ENCODE results near the gene KRT5. TPM values are rescaled to one million over a fixed set of nuclear protein-coding genes. Genes with fewer than 3 reads are reported as not detected.

KRT5 gene
- total and polyA plus RNA-seq, 10 of the 15 experiments (the other 5 are each of a cell fraction or from before 2014, with no cell fraction given): 1.6 TPM; not detected in 9

- 1% methylated on average over 4 of the region's 4 CpGs for WGBS (ENCODE audit: insufficient coverage, insufficient replicate concordance, low lambda C conversion rate, missing lambda C conversion rate)
- Histone ChIP-seq H3K4me2 (ENCODE audit: control insufficient read depth, insufficient read depth) (no peak overlapping the region), H3K36me3 (ENCODE audit: control insufficient read depth in 2 of 2, insufficient read depth in 2 of 2, low read length in 1 of 2) (no peaks in the 10 kb centered on the region), H3K27ac (ENCODE audit: control insufficient read depth, insufficient read depth) (no peak overlapping the region), H3K4me3 (no peak overlapping the region), H3K9ac (ENCODE audit: control insufficient read depth, insufficient read depth, low read length) (no peak overlapping the region), H2AFZ (ENCODE audit: control insufficient read depth, low read depth, low read length) (no peak overlapping the region), H4K20me1 (ENCODE audit: control insufficient read depth, insufficient read depth) (no peaks in the 10 kb centered on the region), H3K79me2 (ENCODE audit: control insufficient read depth, insufficient read depth, low read length) (no peaks in the 10 kb centered on the region), H3K4me1 (ENCODE audit: control insufficient read depth, insufficient read depth, low read length) (no peaks in the 10 kb centered on the region), H3K9me3 (replicated peaks; ENCODE audit: control insufficient read depth, insufficient read depth, low read length) (no peaks in the 10 kb centered on the region), H3K27me3 (replicated peaks in 1 of 2; ENCODE audit: control insufficient read depth in 2 of 2, insufficient read depth in 2 of 2, low read length in 1 of 2) (peaks cover 0 to 2% of the 10 kb centered on the region in 2 experiments; a peak in 1 of 4 replicates)
- POLR2A ChIA-PET: no interaction called here
- no peak for DNase-seq (ENCODE audit: low read depth, low spot score)
- in situ Hi-C loops (cut with MboI): no loop called here
- ATAC-seq: no peak
- SMC1A ChIA-PET (ENCODE audit: uncharacterized antibody, unreplicated experiment): no interaction called here
- intact Hi-C loops (cut with micrococcal nuclease; ENCODE audit: unreplicated experiment): no loop called here
- RAD21 ChIA-PET (ENCODE audit: unreplicated experiment): no interaction called here
- FAIRE-seq: no peak
- TF ChIP-seq FOXK2 (IDR thresholded peaks at IDR 0.05): no peak
- no peak for TF ChIP-seq IKZF1 (conservative IDR thresholded peaks at IDR 0.05)
- TF ChIP-seq BACH1 (IDR thresholded peaks at IDR 0.05; ENCODE audit: borderline replicate concordance): no peak
- no peak for TF ChIP-seq TBL1XR1 (IDR thresholded peaks at IDR 0.05; ENCODE audit: low read depth, low read length)
- no peak for TF ChIP-seq YBX1 (IDR thresholded peaks at IDR 0.05)
- no peak for TF ChIP-seq POLR2A (IDR thresholded peaks at IDR 0.05; ENCODE audit: low read depth, low read length)
- no peak for TF ChIP-seq SMC3 (IDR thresholded peaks at IDR 0.05; ENCODE audit: borderline replicate concordance, low read length)
- TF ChIP-seq ASH2L (IDR thresholded peaks at IDR 0.05; ENCODE audit: borderline replicate concordance, low read depth): no peak
- TF ChIP-seq SMARCA5 (IDR thresholded peaks at IDR 0.05): no peak
- TF ChIP-seq ATF2 (IDR thresholded peaks at IDR 0.05; ENCODE audit: low read length): no peak
- TF ChIP-seq YY1 (IDR thresholded peaks at IDR 0.05; ENCODE audit: low read depth, low read length): no peak
- TF ChIP-seq NKRF (conservative IDR thresholded peaks at IDR 0.05): no peak
- no peak for TF ChIP-seq ZBTB4 (CRISPR knock-in tag; IDR thresholded peaks at IDR 0.05)
- no peak for TF ChIP-seq MTA3 (IDR thresholded peaks at IDR 0.05; ENCODE audit: borderline replicate concordance, low read length)
- no peak for TF ChIP-seq MYC (IDR thresholded peaks at IDR 0.05; ENCODE audit: insufficient read depth, insufficient read length, insufficient replicate concordance, low read length, severe bottlenecking)
- TF ChIP-seq NR2C1 (IDR thresholded peaks at IDR 0.05): no peak
- no peak for TF ChIP-seq MXI1 (IDR thresholded peaks at IDR 0.05; ENCODE audit: low read depth, low read length)
- TF ChIP-seq IRF5 (IDR thresholded peaks at IDR 0.05; ENCODE audit: borderline replicate concordance): no peak
- no peak for TF ChIP-seq NBN (IDR thresholded peaks at IDR 0.05)
- CTCF ChIA-PET: no interaction called here
- BruUV-seq (replicated peaks): no TSS peak
Measured at GRCh38 chr12:52532636-52533035, 12.4 kb upstream of the KRT5 start.

Measured in GM12878 (cell line).